GM20431 (cell line): Measurements from ENCODE around the gene SAFB.

Experiments
- in situ Hi-C: fragments of 300-500 bp; cut with MseI, MboI; formaldehyde crosslinking; loops from one replicate; pipeline ENCODE4 v1.15.0; 2020; ENCODE audit warnings: low sequenced_read_pairs; ENCODE audit not compliant: unreplicated experiment

The SAFB gene

GRCh38 chr19:5623397-5624017 is 624 bp downstream of the SAFB start:
- in situ Hi-C loops: no loop called here

- in situ Hi-C loops: no loop called here
These were observed 1.3 kb downstream of the SAFB start for GRCh38 chr19:5624018-5624663.

- in situ Hi-C loops: no loop called here
These were observed 1.9 kb downstream of the SAFB start for GRCh38 chr19:5624741-5625278.

- in situ Hi-C loops: no loop called here
These were observed 2.8 kb downstream of the SAFB start for GRCh38 chr19:5625641-5626040.

GRCh38 chr19:5627395-5627904 is 4.6 kb downstream of the SAFB start:
- in situ Hi-C loops: no loop called here

- in situ Hi-C loops: no loop called here
These were observed 5.6 kb downstream of the SAFB start for GRCh38 chr19:5628461-5628860.

GRCh38 chr19:5628919-5629481 is 6.1 kb downstream of the SAFB start:
- in situ Hi-C loops: no loop called here

- in situ Hi-C loops: no loop called here
These were observed 8.8 kb downstream of the SAFB start for GRCh38 chr19:5631567-5632240.

- in situ Hi-C loops: no loop called here
These were observed 9.3 kb downstream of the SAFB start for GRCh38 chr19:5632241-5632612.

- in situ Hi-C loops: no loop called here
These were observed 9.8 kb downstream of the SAFB start for GRCh38 chr19:5632657-5633056.

GRCh38 chr19:5635427-5635826 is 12.5 kb downstream of the SAFB start:
- in situ Hi-C loops: no loop called here

- in situ Hi-C loops: no loop called here
These were observed 15.1 kb downstream of the SAFB start for GRCh38 chr19:5637971-5638370.

GRCh38 chr19:5641171-5641570 is 18.3 kb downstream of the SAFB start:
- in situ Hi-C loops: no loop called here

- in situ Hi-C loops: no loop called here
These were observed 19.3 kb downstream of the SAFB start for GRCh38 chr19:5642204-5642603.

- in situ Hi-C loops: no loop called here
These were observed 20.2 kb downstream of the SAFB start for GRCh38 chr19:5643060-5643459.

- in situ Hi-C loops: no loop called here
These were observed 21.2 kb downstream of the SAFB start for GRCh38 chr19:5644037-5644436.

GRCh38 chr19:5645409-5645808 is 22.5 kb downstream of the SAFB start:
- in situ Hi-C loops: no loop called here

- in situ Hi-C loops: no loop called here
These were observed 23.8 kb downstream of the SAFB start for GRCh38 chr19:5646703-5647102.

GRCh38 chr19:5648464-5648863 is 25.6 kb downstream of the SAFB start:
- in situ Hi-C loops: no loop called here

GRCh38 chr19:5651361-5651760 is 28.5 kb downstream of the SAFB start:
- in situ Hi-C loops: no loop called here

GRCh38 chr19:5652261-5652660 is 29.4 kb downstream of the SAFB start:
- in situ Hi-C loops: no loop called here
